Activated CD8-positive, alpha-beta memory T cell treated with anti-CD3 and anti-CD28 coated beads, Interleukin-2, amount 50 U/mL, for 1 hour (primary cell): ENCODE data around the gene SLC35B2.

ENCODE experiments used
- DNase-seq: peaks from one replicate; pipeline ENCODE4 v3.0.0-alpha.2; 2020; ENCODE audit errors: extremely low read depth

Gene SLC35B2

GRCh38 chr6:44286285-44286565 lies 28.9 kb upstream of the SLC35B2 start:
- DNase-seq = no peak

- DNase-seq = no peak
Observed at GRCh38 chr6:44285552-44286284, 28.4 kb upstream of the SLC35B2 start.

GRCh38 chr6:44284867-44285266 lies 27.5 kb upstream of the SLC35B2 start:
- DNase-seq = no peak

- DNase-seq = no peak
Observed at GRCh38 chr6:44284121-44284520, 26.8 kb upstream of the SLC35B2 start.

- no peak for DNase-seq
Observed at GRCh38 chr6:44278774-44279697, 21.7 kb upstream of the SLC35B2 start.

- DNase-seq = no peak
Observed at GRCh38 chr6:44278315-44278714, 21.0 kb upstream of the SLC35B2 start.

GRCh38 chr6:44277763-44278162 lies 20.4 kb upstream of the SLC35B2 start:
- DNase-seq = no peak

- no peak for DNase-seq
Observed at GRCh38 chr6:44276667-44277640, 19.6 kb upstream of the SLC35B2 start.

GRCh38 chr6:44275749-44276648 lies 18.7 kb upstream of the SLC35B2 start:
- no peak for DNase-seq

- DNase-seq = no peak
Observed at GRCh38 chr6:44275271-44275748, 18.0 kb upstream of the SLC35B2 start.

- no peak for DNase-seq
Observed at GRCh38 chr6:44273617-44274016, 16.3 kb upstream of the SLC35B2 start.

GRCh38 chr6:44272999-44273566 lies 15.8 kb upstream of the SLC35B2 start:
- no peak for DNase-seq

GRCh38 chr6:44272529-44272928 lies 15.2 kb upstream of the SLC35B2 start:
- DNase-seq = no peak

- no peak for DNase-seq
Observed at GRCh38 chr6:44271914-44272313, 14.6 kb upstream of the SLC35B2 start.

GRCh38 chr6:44271406-44271723 lies 14.0 kb upstream of the SLC35B2 start:
- DNase-seq = no peak

- DNase-seq = no peak
Observed at GRCh38 chr6:44270526-44271405, 13.4 kb upstream of the SLC35B2 start.

GRCh38 chr6:44269921-44270525 lies 12.7 kb upstream of the SLC35B2 start, which contains the start of gene TMEM151B:
TSS of gene TMEM151B (plus strand) at chr6:44270450. CDS start at chr6:44270743, 293 bp downstream.
- DNase-seq = no peak

- DNase-seq = no peak
Observed at GRCh38 chr6:44269178-44269920, 12.0 kb upstream of the SLC35B2 start.
